Measurements from ENCODE around the gene PRKRA.
"Not testable (repeated sequence)": the region's sequence is repeated elsewhere in the genome, so short reads cannot be mapped to it uniquely, and the experiment has no call there.

The PRKRA gene

DNA sequence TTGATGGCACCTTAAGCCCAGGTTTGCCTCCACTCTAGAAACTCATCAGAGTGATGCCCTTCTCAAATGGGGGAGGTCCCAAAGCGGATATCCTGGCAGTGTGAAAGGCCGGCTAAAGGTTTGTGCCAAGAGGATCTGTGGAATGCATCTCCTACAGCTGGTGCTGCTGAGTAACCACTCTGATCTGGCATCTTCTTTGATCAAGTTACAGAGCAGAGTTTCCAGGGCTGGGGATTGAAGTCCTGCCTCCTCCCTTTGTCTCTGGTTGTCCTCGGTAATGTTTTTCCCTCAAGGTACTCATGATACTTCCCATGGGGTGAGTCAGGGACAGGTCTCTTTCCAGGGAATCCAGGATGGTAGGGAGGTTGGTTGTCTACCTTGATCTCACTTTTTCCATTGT, 24.6 kb downstream of the PRKRA start:
- no peak overlapping the region for H3K9ac ChIP-seq (ENCODE audit: low read depth, low read length)
- peaks cover 35% of the 10 kb centered on the region for H3K36me3 ChIP-seq (ENCODE audit: insufficient read depth, low read length)
- no peak overlapping the region for H3K27ac ChIP-seq (ENCODE audit: low read depth, low read length)
- H3K4me1 ChIP-seq (ENCODE audit: insufficient read depth, low read length), result no peaks in the 10 kb centered on the region
- 95% methylated on average over 3 of the region's 3 CpGs for WGBS
- H3K27me3 ChIP-seq (ENCODE audit: insufficient read depth, low read length), result no peaks in the 10 kb centered on the region
- no peaks in the 10 kb centered on the region for H3K9me3 ChIP-seq (ENCODE audit: insufficient read depth, low read depth, low read length)
- H3K4me3 ChIP-seq (ENCODE audit: low read length), result no peak overlapping the region

GRCh38 chr2:178425255-178425827, 25.6 kb downstream of the PRKRA start:
- no peaks in the 10 kb centered on the region for H3K9me3 ChIP-seq (ENCODE audit: insufficient read depth, low read depth, low read length)
- WGBS, result 100% methylated on average over 4 of the region's 4 CpGs
- H3K27me3 ChIP-seq (ENCODE audit: insufficient read depth, low read length), result no peaks in the 10 kb centered on the region
- no peak overlapping the region for H3K27ac ChIP-seq (ENCODE audit: low read depth, low read length)
- H3K4me1 ChIP-seq (ENCODE audit: insufficient read depth, low read length), result no peaks in the 10 kb centered on the region
- no peak overlapping the region for H3K4me3 ChIP-seq (ENCODE audit: low read length)
- H3K9ac ChIP-seq (ENCODE audit: low read depth, low read length), result no peak overlapping the region
- peaks cover 25% of the 10 kb centered on the region for H3K36me3 ChIP-seq (ENCODE audit: insufficient read depth, low read length)

GRCh38 chr2:178423746-178424145, 27.2 kb downstream of the PRKRA start:
- not testable (repeated sequence) for H3K4me3 ChIP-seq (ENCODE audit: low read length); H3K9me3 ChIP-seq (ENCODE audit: insufficient read depth, low read depth, low read length); H3K27me3 ChIP-seq (ENCODE audit: insufficient read depth, low read length); H3K27ac ChIP-seq (ENCODE audit: low read depth, low read length); H3K9ac ChIP-seq (ENCODE audit: low read depth, low read length); H3K4me1 ChIP-seq (ENCODE audit: insufficient read depth, low read length)
- whole genome bisulfite sequencing, result 97% methylated on average over 5 of the region's 5 CpGs
- peaks cover 11% of the 10 kb centered on the region for H3K36me3 ChIP-seq (ENCODE audit: insufficient read depth, low read length)

DNA sequence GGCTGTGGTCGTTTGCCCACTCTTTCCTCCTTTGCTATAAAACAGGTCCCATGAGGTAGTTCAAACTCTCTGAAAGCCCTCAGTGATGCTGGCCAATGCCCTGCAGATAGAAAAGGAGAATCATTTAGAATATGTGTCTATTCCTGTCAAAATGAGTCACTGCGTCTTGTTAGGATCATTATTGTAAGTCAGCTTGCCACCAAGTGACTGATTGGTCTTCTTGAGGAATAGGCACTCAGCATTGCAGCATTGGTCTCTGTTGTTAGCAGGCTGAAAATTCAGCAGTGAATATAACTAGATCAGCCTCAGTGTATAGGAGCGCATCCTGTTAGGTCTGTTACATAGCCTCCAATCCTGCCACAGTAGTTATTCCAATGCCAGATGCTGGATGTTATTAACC, 28.9 kb downstream of the PRKRA start:
- 72% methylated on average over 3 of the region's 3 CpGs for WGBS
- peaks cover 7% of the 10 kb centered on the region for H3K36me3 ChIP-seq (ENCODE audit: insufficient read depth, low read length)
- no peak overlapping the region for H3K27ac ChIP-seq (ENCODE audit: low read depth, low read length)
- H3K9me3 ChIP-seq (ENCODE audit: insufficient read depth, low read depth, low read length), result no peaks in the 10 kb centered on the region
- no peak overlapping the region for H3K9ac ChIP-seq (ENCODE audit: low read depth, low read length)
- no peaks in the 10 kb centered on the region for H3K4me1 ChIP-seq (ENCODE audit: insufficient read depth, low read length)
- no peak overlapping the region for H3K4me3 ChIP-seq (ENCODE audit: low read length)
- no peaks in the 10 kb centered on the region for H3K27me3 ChIP-seq (ENCODE audit: insufficient read depth, low read length)

GRCh38 chr2:178420463-178420999, 30.4 kb downstream of the PRKRA start:
- no peaks in the 10 kb centered on the region for H3K36me3 ChIP-seq (ENCODE audit: insufficient read depth, low read length)

DNA sequence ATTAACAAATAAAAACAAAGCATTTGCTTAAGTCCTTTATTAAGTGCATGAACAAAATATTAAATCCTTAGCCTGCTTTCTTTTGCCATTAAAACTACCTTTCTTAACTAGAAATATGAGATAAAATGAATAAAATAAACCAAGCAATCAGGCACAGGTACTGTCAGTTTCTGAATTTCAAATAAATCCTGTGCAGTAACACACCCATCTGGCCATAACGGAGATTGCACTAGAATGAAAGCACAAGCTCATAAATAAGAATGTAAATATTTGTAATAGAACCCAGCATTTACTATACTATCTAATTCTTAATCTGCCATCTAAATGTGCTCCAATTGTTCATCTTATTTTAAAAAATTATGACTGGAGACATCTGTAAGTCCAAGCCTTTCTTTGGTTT, 31.9 kb downstream of the PRKRA start:
- Histone ChIP-seq H3K27ac (ENCODE audit: low read depth, low read length) (no peak overlapping the region), H3K36me3 (ENCODE audit: insufficient read depth, low read length) (no peaks in the 10 kb centered on the region), H3K4me3 (ENCODE audit: low read length) (no peak overlapping the region), H3K27me3 (ENCODE audit: insufficient read depth, low read length) (no peaks in the 10 kb centered on the region), H3K4me1 (ENCODE audit: insufficient read depth, low read length) (no peaks in the 10 kb centered on the region), H3K9me3 (ENCODE audit: insufficient read depth, low read depth, low read length) (no peaks in the 10 kb centered on the region), H3K9ac (ENCODE audit: low read depth, low read length) (no peak overlapping the region)
- WGBS, result 80% methylated on average over 1 of the region's 1 CpG

More at GRCh38 chr2:178420463-178420999, 30.4 kb downstream of the PRKRA start:
- Histone ChIP-seq H3K4me3 (ENCODE audit: low read length) (no peak overlapping the region), H3K4me1 (ENCODE audit: insufficient read depth, low read length) (no peaks in the 10 kb centered on the region), H3K9me3 (ENCODE audit: insufficient read depth, low read depth, low read length) (no peaks in the 10 kb centered on the region), H3K27ac (ENCODE audit: low read depth, low read length) (no peak overlapping the region), H3K27me3 (ENCODE audit: insufficient read depth, low read length) (no peaks in the 10 kb centered on the region), H3K9ac (ENCODE audit: low read depth, low read length) (no peak overlapping the region)
- WGBS, result 100% methylated on average over 1 of the region's 1 CpG

DNA sequence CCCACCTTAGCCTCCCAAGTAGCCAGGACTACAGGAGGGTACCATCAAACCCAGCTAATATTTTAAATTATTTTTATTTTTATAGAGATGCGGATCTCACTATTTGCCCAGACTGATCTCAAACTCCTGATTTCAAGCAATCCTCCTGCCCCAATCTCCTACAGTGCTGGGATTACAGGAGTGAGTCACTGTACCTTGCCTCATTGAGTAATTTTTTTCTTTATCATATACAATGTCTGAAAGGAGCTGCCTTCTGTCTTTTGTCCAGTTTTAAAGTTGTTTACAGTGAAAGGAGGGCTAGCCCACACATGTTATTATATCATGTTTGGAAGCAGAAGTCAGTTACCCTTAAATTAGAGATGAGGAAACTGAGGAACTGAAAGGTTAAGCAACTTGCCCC, 32.5 kb downstream of the PRKRA start:
- no peak overlapping the region for H3K4me3 ChIP-seq (ENCODE audit: low read length)
- no peaks in the 10 kb centered on the region for H3K9me3 ChIP-seq (ENCODE audit: insufficient read depth, low read depth, low read length)
- H3K36me3 ChIP-seq (ENCODE audit: insufficient read depth, low read length), result no peaks in the 10 kb centered on the region
- 71% methylated on average over 1 of the region's 1 CpG for WGBS
- no peaks in the 10 kb centered on the region for H3K4me1 ChIP-seq (ENCODE audit: insufficient read depth, low read length)
- no peak overlapping the region for H3K9ac ChIP-seq (ENCODE audit: low read depth, low read length)
- no peak overlapping the region for H3K27ac ChIP-seq (ENCODE audit: low read depth, low read length)
- H3K27me3 ChIP-seq (ENCODE audit: insufficient read depth, low read length), result no peaks in the 10 kb centered on the region

DNA sequence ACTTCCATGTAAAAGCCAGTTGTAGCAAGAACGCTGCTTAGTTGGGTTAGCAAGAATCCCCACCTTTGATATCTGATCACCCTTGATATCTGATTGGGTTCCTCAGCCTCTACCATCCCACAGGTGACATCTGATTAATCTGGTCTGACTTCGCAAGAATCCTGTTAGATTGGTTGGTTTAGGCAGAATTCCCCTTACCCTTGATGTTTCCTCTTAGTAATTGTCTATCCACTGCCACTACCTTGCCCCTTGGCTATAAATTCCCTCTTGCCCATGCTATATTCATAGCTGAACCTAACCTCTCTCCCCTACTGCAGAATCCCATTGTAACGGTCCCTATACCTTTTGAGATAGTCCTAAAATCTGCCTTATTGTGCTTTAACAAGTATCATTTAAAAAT, 33.1 kb downstream of the PRKRA start:
- no peak overlapping the region for H3K9ac ChIP-seq (ENCODE audit: low read depth, low read length)
- H3K4me1 ChIP-seq (ENCODE audit: insufficient read depth, low read length), result no peaks in the 10 kb centered on the region
- WGBS, result 96% methylated on average over 3 of the region's 3 CpGs
- no peak overlapping the region for H3K4me3 ChIP-seq (ENCODE audit: low read length)
- H3K27me3 ChIP-seq (ENCODE audit: insufficient read depth, low read length), result no peaks in the 10 kb centered on the region
- H3K27ac ChIP-seq (ENCODE audit: low read depth, low read length), result no peak overlapping the region
- no peaks in the 10 kb centered on the region for H3K36me3 ChIP-seq (ENCODE audit: insufficient read depth, low read length)
- no peaks in the 10 kb centered on the region for H3K9me3 ChIP-seq (ENCODE audit: insufficient read depth, low read depth, low read length)

- Histone ChIP-seq H3K4me3 (ENCODE audit: low read length) (no peak overlapping the region), H3K36me3 (ENCODE audit: insufficient read depth, low read length) (no peaks in the 10 kb centered on the region), H3K27me3 (ENCODE audit: insufficient read depth, low read length) (no peaks in the 10 kb centered on the region), H3K9ac (ENCODE audit: low read depth, low read length) (no peak overlapping the region), H3K4me1 (ENCODE audit: insufficient read depth, low read length) (no peaks in the 10 kb centered on the region), H3K27ac (ENCODE audit: low read depth, low read length) (no peak overlapping the region), H3K9me3 (ENCODE audit: insufficient read depth, low read depth, low read length) (no peaks in the 10 kb centered on the region)
These were observed 35.0 kb downstream of the PRKRA start for GRCh38 chr2:178415979-178416378.

DNA sequence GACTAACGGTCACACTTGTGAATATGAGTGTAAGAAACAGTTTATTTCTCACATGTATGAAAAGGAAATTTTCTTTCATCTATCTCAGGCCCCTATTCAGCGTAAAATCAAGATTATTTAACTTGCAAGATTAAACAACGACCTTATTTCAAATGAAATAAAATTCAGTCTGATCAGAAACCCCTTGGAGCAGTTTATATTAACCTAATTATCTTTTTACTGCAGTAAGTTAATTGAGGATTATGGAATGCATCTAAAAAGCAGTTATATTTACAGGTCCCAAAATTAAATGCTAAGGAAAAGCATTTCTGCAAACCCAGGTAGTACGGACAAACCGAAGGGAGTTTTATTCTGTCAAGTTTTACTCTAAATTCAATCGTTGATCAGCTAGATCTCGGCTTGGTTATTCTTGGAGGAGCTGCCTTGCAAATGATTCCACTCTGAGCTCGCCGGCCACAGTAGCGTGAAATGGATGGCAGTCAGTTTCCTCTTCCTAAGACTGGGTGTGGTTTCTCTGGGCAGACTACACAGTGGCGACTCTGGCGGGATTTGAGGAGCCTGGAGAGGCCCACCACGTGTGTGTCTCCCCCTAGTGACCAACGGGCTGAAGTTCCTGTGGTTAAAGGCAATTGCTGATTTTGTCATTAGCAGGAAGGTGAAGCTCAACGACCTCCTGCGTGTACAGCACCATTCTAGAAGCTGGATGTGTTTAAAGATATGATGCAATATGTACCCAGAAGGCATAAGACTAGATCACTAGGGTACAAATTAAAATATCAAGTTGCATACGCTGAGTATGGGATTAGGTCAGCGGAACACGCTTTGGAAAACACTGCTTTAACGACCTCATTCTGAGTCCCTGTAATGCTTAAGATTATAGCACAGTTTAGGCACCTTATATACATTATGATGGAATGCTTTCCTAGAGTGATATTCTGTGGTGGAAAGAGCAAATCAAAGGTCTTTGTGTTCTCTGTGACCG, 36.4 kb downstream of the PRKRA start:
- WGBS, result 21% methylated on average over 20 of the region's 21 CpGs
- H3K27ac ChIP-seq (ENCODE audit: low read depth, low read length), result peak overlapping the region; percentile 89; the same call in 1 of the 2 replicates

GRCh38 chr2:178413472-178414265, 37.3 kb downstream of the PRKRA start:
- no peaks in the 10 kb centered on the region for H3K4me1 ChIP-seq (ENCODE audit: insufficient read depth, low read length)
- peak overlapping the region; percentile 89 for H3K27ac ChIP-seq (ENCODE audit: low read depth, low read length)
- no peaks in the 10 kb centered on the region for H3K27me3 ChIP-seq (ENCODE audit: insufficient read depth, low read length)
- WGBS, result under 1% methylated on average over 45 of the region's 45 CpGs
- peak overlapping the region; percentile 93 for H3K9ac ChIP-seq (ENCODE audit: low read depth, low read length)
- no peaks in the 10 kb centered on the region for H3K36me3 ChIP-seq (ENCODE audit: insufficient read depth, low read length)
- H3K4me3 ChIP-seq (ENCODE audit: low read length), result peak overlapping the region; percentile 71
- no peaks in the 10 kb centered on the region for H3K9me3 ChIP-seq (ENCODE audit: insufficient read depth, low read depth, low read length)

More for the DNA sequence above, 36.4 kb downstream of the PRKRA start:
- no peaks in the 10 kb centered on the region for H3K27me3 ChIP-seq (ENCODE audit: insufficient read depth, low read length)
- H3K9ac ChIP-seq (ENCODE audit: low read depth, low read length), result peak overlapping the region; percentile 93
- H3K9me3 ChIP-seq (ENCODE audit: insufficient read depth, low read depth, low read length), result no peaks in the 10 kb centered on the region
- no peaks in the 10 kb centered on the region for H3K36me3 ChIP-seq (ENCODE audit: insufficient read depth, low read length)
- H3K4me1 ChIP-seq (ENCODE audit: insufficient read depth, low read length), result no peaks in the 10 kb centered on the region
- peak overlapping the region; percentile 71 for H3K4me3 ChIP-seq (ENCODE audit: low read length)
